ENCODE data around the gene MYO1E. TPM values are rescaled to one million over a fixed set of nuclear protein-coding genes. Genes with fewer than 3 reads are reported as not detected.

The MYO1E gene
- total RNA-seq, 2 donors from 2014 or later: 47.8 to 65.6 TPM

- H3K36me3 Mint-ChIP-seq (ENCODE audit: low read depth): peaks cover 32% of the 10 kb centered on the region
- peak; percentile 91 for DNase-seq
- H3K9me3 Mint-ChIP-seq: no peaks in the 10 kb centered on the region
Measured at GRCh38 chr15:59160880-59161593, 211.6 kb downstream of the MYO1E start.

GRCh38 chr15:59159210-59159609, 213.5 kb downstream of the MYO1E start:
- Histone ChIP-seq H3K36me3 (ENCODE audit: control insufficient read depth, insufficient read depth, low read length) (peaks cover 23% of the 10 kb centered on the region), H3K27me3 (ENCODE audit: control insufficient read depth, insufficient read depth, low read length, poor library complexity, severe bottlenecking) (no peaks in the 10 kb centered on the region), H3K9me3 (ENCODE audit: control insufficient read depth, low read length) (no peaks in the 10 kb centered on the region), H3K4me3 (ENCODE audit: low read length) (no peak overlapping the region), H3K9ac (ENCODE audit: extremely low read depth, low read length, poor library complexity, severe bottlenecking) (no peak overlapping the region), H3K4me1 (ENCODE audit: control insufficient read depth, insufficient read depth, low read length) (no peaks in the 10 kb centered on the region), H3K27ac (ENCODE audit: low read depth, low read length) (no peak overlapping the region)
- Mint-ChIP-seq H3K9me3 (no peaks in the 10 kb centered on the region), H3K27ac (no peak overlapping the region), H3K36me3 (ENCODE audit: low read depth) (peaks cover 39% of the 10 kb centered on the region), H3K4me3 (no peak overlapping the region), H3K27me3 (ENCODE audit: insufficient read depth) (no peaks in the 10 kb centered on the region), H3K4me1 (no peaks in the 10 kb centered on the region)
- 96 to 97% methylated on average over 9 of the region's 9 CpGs for WGBS, 2 experiments (ENCODE audit: insufficient coverage in 1 of 2, insufficient read length in 1 of 2)
- DNase-seq: no peak
- no peak for TF ChIP-seq CTCF (conservative IDR thresholded peaks at IDR 0.05)

More at GRCh38 chr15:59160880-59161593, 211.6 kb downstream of the MYO1E start:
- peak; percentile 85 for TF ChIP-seq CTCF (conservative IDR thresholded peaks at IDR 0.05)
- no peak overlapping the region for H3K9ac ChIP-seq (ENCODE audit: extremely low read depth, low read length, poor library complexity, severe bottlenecking)
- no peaks in the 10 kb centered on the region for H3K27me3 ChIP-seq (ENCODE audit: control insufficient read depth, insufficient read depth, low read length, poor library complexity, severe bottlenecking)
- H3K4me1 Mint-ChIP-seq: no peaks in the 10 kb centered on the region
- 84 to 85% methylated on average over 21 to 23 of the region's 23 CpGs for WGBS, 2 experiments (ENCODE audit: insufficient coverage in 1 of 2, insufficient read length in 1 of 2)
- no peaks in the 10 kb centered on the region for H3K27me3 Mint-ChIP-seq (ENCODE audit: insufficient read depth)
- no peaks in the 10 kb centered on the region for H3K9me3 ChIP-seq (ENCODE audit: control insufficient read depth, low read length)
- no peaks in the 10 kb centered on the region for H3K4me1 ChIP-seq (ENCODE audit: control insufficient read depth, insufficient read depth, low read length)
- H3K27ac ChIP-seq (ENCODE audit: low read depth, low read length): no peak overlapping the region
- no peak overlapping the region for H3K4me3 ChIP-seq (ENCODE audit: low read length)
- H3K27ac Mint-ChIP-seq: no peak overlapping the region
- H3K4me3 Mint-ChIP-seq: no peak overlapping the region
- peaks cover 26% of the 10 kb centered on the region for H3K36me3 ChIP-seq (ENCODE audit: control insufficient read depth, insufficient read depth, low read length)

GRCh38 chr15:59158701-59159034, 214.0 kb downstream of the MYO1E start:
- Mint-ChIP-seq H3K27ac (no peak overlapping the region), H3K9me3 (no peaks in the 10 kb centered on the region), H3K27me3 (ENCODE audit: insufficient read depth) (no peaks in the 10 kb centered on the region), H3K36me3 (ENCODE audit: low read depth) (peaks cover 38% of the 10 kb centered on the region), H3K4me3 (no peak overlapping the region), H3K4me1 (no peaks in the 10 kb centered on the region)
- whole genome bisulfite sequencing, 2 experiments (ENCODE audit: insufficient coverage in 1 of 2, insufficient read length in 1 of 2): 94 to 100% methylated on average over 6 to 7 of the region's 7 CpGs
- Histone ChIP-seq H3K4me1 (ENCODE audit: control insufficient read depth, insufficient read depth, low read length) (no peaks in the 10 kb centered on the region), H3K9me3 (ENCODE audit: control insufficient read depth, low read length) (no peaks in the 10 kb centered on the region), H3K4me3 (ENCODE audit: low read length) (no peak overlapping the region), H3K27ac (ENCODE audit: low read depth, low read length) (no peak overlapping the region), H3K9ac (ENCODE audit: extremely low read depth, low read length, poor library complexity, severe bottlenecking) (no peak overlapping the region), H3K27me3 (ENCODE audit: control insufficient read depth, insufficient read depth, low read length, poor library complexity, severe bottlenecking) (no peaks in the 10 kb centered on the region), H3K36me3 (ENCODE audit: control insufficient read depth, insufficient read depth, low read length) (peaks cover 21% of the 10 kb centered on the region)
- no peak for DNase-seq
- TF ChIP-seq CTCF (conservative IDR thresholded peaks at IDR 0.05): no peak
